HG02884 (cell line): ENCODE data around the gene HOXA10.

ENCODE experiments used
- ATAC-seq: cut with Tn5 transposase; IDR thresholded peaks from one replicate; pipeline ENCODE4 v1.9.1; 2021; ENCODE audit warnings: mild to moderate bottlenecking, moderate library complexity; ENCODE audit not compliant: unreplicated experiment

Gene HOXA10

DNA sequence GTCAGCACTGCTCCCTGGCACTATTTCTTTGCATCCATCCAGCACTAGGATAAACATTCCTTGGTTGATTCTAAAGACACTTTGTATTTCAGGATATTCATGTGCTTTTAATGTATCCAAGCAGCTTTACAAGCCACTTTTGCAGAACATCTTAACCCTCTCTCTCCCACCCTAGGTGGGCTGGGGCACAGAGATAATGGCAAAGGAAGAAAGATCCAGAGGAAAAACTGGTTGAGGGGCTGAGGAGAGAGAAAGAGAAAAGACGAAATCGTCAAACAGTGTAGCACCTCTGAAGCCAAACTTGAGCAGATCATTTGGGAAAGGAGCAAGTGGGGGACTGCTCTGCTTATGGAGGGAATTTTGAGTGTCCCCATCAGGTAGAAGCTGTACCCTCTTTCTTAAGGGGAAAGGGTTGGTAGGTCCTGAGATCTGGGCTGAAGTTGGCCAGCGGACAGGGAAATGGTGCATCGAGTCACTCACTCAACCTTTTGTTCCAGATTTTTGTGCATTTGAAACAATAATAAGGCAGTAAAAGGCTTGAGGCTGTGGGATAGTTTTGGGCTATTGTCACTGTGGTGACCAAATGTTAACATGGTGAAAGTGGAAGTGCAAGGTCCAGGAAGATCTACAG is 30.0 kb upstream of the HOXA10 start:
- no peak for ATAC-seq

DNA sequence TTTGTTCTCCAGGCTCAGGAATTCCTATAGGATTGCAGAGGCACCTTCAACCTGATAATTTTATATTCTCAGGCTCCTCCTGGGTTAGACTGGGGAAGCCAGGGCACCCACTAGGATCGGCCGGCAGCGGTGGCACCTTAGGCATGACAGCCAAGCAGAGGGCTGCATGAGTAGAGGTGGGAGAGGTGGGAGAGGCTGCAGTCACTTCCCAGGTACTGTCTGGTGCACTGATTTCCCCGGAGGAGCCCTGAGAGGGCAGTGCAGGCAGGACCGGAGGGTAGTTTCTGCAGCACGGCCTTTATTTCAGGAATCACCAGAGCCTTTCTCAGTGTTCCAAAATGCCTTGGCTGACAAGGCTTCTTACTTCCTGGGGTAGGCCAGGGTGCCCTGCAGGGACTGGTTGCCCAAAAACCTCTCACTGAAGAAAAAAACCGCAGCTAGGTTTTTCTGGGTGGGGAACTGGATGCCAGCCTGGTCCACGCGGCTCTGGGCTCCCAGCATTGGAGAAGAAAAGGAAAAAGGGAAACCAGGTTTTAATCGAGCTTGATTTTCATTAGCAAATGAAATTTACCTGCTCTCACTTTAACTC is 29.3 kb upstream of the HOXA10 start:
- ATAC-seq = no peak

DNA sequence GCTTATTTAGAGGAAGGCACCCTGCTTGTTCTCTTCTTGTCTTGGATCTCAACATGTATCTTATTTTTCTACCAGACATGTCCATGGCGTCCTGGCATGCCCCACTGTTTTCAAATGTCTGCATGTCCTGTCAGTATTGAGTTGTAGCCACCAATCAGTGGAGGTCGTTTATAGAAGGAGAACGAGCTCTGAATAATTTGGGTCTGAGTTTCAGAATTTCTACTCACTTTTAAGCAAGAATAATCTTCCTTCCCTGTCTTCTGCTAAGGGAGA is 28.7 kb upstream of the HOXA10 start:
- no peak for ATAC-seq

DNA sequence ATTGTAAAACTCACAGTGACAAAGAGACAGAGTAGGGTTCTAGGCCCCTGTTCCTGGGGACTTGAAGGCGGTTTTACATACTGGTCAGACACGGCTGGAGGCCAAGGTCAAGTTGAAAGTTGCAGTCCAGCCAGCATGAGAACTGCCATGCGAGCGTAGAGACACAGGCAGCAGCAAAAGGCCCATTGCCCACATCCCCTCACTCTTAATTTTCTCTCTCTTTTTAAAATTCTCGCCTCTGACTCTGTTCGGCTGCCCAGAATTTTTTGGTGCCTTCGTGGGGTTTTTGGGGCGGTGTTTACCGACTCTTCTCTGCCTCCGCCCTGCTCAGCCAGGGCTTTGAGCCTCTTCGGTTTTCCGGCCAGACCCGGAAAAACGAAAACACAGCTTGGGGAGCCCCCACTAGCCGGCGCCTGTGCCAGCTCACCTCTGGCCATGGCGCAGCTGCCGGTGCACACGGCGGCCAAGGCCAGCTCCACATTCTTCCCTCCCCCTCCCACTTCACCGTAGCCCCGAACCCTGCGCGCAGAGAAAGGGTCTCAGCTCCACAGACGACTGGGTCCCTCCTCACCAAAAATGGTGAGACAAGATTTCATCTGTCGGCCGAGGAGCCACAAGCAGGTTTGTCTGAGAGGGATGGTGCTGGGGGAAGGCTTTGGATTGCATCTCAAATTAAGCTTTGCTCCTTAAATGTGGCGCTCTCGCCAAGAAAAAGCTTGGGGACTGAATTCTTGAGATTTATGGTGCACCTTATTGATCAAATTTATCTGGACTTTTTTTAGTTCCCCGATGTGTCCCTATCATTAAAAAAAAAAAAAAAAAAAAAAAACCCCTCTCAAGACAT is 28.1 kb upstream of the HOXA10 start:
- ATAC-seq = no peak

DNA sequence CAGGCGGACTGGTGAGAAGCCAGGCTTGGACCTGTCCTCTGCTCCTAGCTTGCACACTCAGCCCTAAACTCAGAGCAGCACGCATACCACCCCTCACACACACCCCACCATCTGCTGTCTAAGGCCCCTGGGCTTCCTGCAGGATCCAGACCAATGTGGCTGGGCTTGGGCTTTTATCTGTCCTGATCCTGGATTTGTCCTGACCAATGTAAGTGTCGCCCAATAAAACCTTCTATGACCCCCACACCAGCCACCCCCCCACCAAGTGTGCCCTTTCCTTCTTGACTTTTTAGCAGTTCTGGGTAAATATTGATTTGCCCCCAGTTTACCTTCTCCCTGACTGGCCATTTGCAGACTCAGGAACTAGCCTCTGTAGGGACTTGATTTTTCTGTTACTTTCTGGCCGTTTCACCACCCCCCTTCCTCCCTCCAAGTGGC is 27.5 kb upstream of the HOXA10 start:
- ATAC-seq = no peak

DNA sequence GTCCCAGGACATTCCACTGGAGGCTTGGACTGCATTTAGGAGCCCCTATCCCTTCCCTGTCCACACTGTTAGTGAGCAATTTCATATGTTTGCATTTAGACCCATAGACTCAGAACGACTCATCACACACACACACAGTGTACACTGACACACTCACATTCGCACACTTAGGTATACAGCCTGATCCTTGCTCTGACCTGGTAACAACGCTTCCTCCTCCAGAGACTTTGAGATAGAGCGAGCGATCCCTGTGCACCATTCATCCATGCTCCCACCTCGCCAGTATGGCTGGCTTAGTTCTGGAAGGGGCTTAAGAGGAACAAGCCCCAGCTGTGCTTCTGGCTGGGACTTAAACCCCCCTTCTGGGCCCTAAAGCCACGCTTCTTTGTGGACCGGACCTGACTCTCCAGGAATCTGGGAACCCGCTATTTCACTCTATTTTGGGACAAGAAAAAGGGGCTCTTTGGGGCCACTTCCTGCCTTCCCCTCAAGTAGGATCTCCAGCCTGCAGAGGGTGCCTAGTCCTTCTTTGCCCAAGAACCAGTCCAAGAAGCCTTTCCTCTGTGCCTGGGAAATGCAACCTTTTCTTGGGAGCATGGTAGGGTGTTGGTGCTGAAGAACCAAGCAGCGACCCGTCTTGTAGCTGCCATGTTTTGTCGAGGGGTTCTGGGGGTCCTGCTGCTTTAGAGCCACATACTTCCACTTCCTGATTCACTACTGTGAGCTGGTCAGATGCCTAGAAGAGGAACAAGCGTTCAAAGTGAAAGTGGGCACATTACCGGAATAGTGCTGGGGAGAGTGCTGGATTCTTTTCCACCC is 26.9 kb upstream of the HOXA10 start:
- no peak for ATAC-seq

DNA sequence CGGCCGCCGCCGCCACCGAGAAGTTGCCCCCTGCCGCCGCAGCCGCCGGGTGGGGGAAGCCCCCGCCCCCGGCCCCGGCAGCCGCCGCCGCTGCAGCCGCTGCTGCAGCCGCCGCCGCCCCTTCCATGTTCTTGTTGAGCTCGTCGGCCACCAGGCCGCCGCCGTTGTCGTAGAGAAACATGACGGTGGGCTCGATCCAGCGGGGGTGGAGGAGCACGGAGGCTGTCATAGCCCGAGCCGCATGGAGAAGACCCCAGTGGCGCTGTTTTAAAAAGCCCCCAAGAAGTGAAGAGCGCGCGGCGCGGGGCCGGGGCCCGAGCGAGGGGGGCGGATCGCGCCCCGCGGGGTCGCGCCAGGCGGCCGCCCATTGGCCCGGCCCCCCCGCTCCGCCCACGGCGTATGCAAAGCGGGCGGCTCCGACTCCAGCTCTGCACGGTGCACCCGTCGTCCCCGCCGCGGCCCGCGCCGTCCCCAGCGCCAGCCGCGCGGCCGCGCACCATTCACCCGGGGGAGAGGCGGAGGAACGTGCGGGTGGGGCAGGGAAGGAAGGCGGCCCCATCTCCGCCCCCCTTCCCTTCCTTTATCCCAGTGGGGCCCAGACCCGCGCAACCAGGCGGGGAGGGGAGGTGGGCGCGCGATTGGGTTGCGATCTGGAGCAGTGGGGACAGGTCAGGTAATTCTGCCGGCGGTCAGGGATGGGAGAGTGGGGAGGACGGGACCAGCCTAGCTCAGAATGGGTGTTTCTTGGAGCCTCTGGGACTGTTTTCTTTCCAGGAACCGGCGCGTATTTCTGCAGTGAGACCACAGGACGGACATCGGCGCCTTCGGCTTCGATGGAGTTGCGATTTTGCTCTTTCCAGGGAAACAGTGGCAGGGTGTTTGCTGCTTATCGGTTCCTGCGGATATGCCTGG is 26.0 kb upstream of the HOXA10 start, which contains the start of gene HOXA13:
TSS of gene HOXA13 (minus strand) at position 243 of the 912 bp plus-strand sequence. CDS start at position 229, 14 bp downstream.
- no peak for ATAC-seq

DNA sequence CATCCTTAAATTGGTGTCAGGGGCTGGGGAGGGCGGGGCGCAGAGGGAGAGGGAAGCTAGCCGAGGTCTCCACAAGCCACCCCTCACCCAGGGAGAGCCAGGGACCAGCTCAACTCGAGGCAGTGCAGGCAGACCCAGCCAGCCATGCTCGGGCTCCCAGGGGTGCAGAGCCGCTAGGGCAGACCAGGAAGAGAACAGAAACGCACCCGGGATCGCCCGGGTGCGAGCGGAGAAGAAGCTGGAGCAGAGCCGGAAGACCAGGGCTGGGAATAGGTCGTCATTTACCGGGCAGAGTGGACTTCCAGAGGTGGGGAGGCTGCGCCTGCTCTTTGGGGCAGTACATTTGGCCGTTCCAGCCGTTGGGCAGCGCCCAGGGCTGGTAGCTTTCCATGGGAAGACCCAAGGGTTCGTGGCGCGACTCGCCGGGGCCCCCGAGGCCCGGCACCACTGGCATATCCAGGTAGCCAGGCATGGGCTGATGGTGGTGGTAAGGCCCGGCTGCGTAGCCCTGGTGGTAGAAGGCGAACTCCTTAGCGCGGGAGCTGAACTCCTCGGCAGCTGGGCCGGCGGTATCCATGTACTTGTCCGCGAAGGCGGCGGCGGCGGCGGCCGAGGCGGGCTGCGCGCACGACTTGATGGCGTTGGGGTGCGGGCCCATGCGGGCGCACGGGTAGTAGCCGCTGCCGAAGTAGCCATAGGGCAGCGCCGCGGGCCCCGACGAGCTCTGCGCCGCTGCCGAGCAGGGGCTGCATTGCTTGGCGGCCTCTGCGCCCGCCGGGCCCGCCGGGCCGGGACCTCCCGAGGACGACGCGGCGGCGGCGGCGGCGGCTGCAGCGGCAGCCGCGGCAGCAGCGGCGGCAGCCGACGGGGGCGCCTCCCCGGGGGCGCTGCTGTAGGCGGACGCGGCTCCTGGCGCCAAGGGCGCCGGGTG is 25.0 kb upstream of the HOXA10 start:
- ATAC-seq = no peak

DNA sequence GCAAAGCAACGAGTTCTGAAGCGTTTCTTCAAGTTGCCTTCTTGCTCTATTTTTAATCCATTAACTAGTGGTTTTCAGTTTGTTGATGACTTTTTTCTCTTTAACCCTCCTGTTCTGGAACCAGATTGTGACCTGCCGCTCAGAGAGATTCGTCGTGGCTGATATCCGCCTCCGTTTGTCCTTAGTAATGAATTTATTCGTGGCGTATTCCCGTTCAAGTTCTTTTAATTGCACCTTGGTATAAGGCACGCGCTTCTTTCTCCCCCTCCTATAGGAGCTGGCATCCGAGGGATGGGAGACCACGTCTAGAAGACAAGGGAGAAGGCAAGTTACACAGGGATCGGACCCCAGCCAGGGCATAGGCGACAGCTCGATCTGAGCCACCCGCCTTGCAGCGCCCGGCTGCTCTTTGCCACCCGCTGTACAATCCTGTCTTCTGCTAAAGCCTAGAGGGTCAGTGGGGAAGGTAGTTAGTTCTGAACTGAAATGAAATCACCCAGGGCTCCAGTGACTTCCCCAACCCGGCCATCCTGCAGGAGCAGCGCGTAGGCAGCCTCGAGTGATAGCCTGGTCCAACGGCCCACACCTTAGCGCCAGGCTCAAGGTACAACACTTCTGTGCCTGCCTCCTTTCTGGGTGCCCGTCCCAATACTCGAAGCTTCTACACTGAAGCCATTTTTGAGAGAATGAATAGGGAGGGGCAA is 24.2 kb upstream of the HOXA10 start:
- no peak for ATAC-seq

DNA sequence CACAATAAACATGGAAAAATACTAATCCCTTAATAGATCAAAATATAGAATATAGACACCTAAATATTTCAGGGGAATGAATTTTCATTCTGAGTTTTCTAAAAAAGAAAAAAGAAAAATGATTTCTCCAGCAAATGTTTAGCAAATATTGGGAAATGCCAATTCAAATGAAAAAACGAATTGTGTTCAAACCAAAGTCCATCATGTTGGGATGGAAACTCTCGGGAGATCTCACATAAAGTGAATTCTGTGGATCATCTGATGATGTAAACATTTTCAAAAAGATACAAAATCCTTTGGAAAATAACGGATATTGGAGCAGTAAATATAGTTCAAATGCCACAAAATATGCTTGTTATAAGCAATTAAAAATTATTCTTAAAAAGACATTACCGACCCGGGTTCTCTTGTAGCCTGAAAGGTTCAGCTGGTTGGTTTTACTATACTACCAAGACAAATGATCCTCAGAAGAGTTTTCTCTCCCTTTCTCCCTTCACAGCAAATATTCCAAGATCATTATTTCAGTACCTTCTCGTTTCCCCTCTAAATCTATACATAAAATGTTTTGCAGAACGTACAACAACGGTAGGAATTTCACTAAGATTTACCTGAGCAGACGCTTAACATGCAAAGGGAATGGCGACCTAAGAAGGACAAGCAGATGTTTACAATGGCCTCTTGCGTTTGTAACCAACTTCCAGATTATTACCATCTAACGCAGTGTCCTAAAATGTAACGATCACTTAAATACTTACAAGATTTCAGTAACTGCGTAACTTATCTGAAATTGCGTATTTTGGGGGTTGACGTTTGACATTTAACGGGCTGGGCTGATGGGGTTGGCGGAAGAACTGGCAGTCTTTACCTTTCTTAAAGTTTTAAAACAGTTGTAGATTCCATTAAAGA is 23.3 kb upstream of the HOXA10 start:
- ATAC-seq = no peak

DNA sequence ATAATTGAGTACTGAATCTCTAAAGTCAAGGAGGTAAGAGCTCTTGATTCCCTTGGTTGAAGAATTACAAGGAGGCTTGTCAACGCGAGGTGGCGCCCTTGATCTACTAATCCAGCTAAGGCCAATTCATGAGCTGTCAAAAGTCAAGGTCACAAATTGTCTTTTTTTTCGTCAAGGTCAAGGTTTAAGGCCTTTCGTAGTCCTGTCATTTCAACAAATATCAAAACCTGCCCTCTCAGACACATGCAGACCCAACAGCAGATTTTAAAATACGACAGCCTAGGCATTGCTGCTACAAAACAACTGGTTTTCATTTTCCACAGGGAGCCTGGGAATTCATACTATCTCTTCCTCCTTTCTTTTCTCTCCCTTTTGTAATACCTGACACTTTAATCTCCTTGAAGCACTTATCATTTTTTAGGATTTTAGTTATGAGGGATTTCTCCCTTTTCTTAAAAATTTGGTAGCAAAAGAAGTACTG is 22.2 kb upstream of the HOXA10 start:
- no peak for ATAC-seq

DNA sequence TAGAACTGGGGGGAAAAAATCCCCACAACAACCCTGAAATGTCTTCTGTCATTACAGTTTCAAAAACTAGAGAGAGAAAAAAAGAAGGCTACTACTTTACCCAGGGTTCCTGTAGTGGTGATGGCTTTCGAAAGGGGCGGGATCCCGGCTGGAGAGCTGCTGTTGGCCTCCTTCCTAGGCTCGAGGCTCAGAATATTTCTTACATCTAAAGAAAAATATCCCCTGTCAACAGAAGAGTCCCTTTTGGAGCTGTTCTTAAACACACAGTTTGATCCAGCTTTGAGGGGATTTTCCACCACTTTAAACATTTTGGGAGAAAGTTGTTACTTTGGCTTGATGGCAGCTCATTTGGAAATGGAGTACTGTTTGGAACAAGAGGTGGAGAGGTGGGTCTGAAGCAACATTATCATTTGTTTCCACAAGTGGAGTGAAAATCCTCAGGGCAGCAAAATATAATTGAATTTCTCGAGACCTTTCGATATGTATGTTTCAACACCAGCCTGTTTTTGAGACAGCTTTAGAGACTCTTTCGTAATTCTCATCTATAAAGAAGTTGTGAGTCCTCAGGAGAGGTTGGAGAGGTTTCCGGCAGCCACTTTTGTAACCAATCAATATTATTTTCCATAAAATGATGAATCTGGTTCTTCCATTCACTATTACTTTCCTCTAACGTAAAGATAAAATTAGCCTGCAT is 20.7 kb upstream of the HOXA10 start:
- ATAC-seq = no peak

DNA sequence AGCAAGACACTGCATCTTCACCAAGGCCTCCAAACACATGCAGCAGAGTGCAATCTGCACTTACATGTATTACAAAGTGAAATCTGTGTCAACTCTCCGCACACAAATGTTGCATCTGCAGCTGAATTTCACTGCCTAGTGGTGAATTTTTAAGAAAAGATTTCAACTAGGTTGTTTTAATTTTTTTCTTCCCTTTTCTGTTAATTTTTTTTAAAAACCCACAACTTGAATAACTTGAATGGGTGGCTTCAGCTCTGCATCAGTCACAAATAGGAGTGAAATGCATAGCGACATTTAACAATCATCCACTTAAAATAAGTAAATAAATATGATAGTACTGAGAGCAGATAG is 19.9 kb upstream of the HOXA10 start:
- no peak for ATAC-seq

DNA sequence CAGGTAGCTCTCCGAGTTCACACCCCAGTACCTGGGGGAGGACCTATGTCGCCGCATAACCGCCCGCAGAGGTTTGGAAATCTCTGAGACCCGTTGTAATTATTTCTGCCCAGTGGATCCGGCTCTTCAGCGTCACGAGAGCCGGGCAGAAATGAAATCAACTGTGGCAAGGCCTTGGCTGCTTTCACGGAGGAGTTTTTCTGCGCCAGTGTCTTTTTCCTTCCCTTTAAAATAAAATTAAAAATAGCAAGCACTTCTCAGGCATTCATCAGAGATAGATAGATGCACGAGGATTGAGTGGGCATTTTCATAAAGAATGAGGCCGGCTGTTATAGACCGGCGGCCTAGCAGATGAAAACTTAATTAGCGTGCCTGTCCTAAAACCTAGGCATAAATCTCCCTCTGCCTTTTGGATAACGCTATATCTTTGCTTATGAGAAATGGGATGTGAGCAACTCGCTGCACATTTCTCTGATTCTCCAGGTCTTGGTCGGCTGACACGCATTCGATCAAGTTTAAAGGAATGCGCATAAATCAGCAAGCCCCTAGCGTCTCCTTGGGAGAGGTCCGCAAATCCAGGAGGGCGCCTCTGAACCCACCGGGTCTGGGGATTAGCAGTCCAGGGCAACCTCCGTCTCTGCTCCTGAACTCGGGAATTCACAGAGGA is 19.3 kb upstream of the HOXA10 start:
- no peak for ATAC-seq

DNA sequence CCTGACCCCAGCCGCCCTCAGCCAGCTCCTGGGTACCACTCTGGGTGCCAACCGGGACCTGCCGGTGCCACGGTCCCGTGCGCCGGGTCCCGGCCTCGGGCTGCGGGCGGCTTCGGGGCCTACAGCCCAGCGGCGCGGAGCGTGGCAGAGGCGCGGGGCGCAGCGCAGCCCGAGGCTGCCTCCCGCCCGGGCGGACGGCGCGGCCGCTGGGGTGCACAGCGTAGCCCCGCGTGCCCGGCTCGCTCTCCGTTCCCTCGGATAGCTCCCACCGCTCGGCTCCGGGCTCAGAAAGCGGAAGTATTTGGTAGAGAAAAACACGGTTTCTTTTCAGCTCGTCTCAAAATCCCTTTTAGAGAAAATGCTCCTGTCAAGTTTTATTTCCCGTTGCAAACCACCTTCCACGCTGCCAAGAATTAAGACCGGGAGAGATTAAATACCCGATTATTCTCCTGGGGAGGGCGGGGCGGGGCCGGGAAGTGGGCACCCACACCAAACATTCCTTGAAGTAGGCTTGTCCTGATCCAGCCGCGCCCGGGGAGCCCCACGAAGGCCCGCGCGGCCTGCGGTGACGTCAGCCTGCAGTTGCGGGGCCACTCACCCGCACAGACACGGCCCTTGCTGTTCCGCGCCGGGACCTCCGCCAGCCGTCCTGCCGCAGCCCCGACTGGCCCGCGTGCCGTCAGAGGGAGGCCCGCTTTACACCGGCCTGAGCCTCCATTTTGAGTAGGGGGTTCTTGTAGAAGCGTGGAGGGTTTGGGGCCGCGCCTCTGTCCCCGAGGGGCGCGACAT is 18.6 kb upstream of the HOXA10 start:
- ATAC-seq = no peak
